Stimulated activated CD4-positive, alpha-beta T cell treated with anti-CD3 and anti-CD28 coated beads, Interleukin-2, amount 100 ng/mL, for 24 hours (primary cell): Measurements from ENCODE around the gene CIT.
"Not testable (repeated sequence)": the region's sequence is repeated elsewhere in the genome, so short reads cannot be mapped to it uniquely, and the experiment has no call there.

Source experiments
- DNase-seq, 2 donors: peaks; one replicate each; pipeline ENCODE4 v3.0.0-alpha.2; 2020

The CIT gene

GRCh38 chr12:119673634-119674033 lies 203.5 kb downstream of the CIT start:
- no peak for DNase-seq

GRCh38 chr12:119672194-119672593 lies 204.9 kb downstream of the CIT start:
- DNase-seq, result no peak

- no peak for DNase-seq
Observed at GRCh38 chr12:119671070-119671469, 206.1 kb downstream of the CIT start.

- no peak for DNase-seq
Observed at GRCh38 chr12:119669744-119670472, 207.2 kb downstream of the CIT start.

- no peak for DNase-seq
Observed at GRCh38 chr12:119668324-119668841, 208.7 kb downstream of the CIT start.

GRCh38 chr12:119667577-119668323 lies 209.4 kb downstream of the CIT start, which contains the start of gene PRKAB1:
PRKAB1 (plus strand) TSS chr12:119668133; CDS start chr12:119668245, 112 bp downstream.
- peak; percentile 95 for DNase-seq

GRCh38 chr12:119666900-119667576 lies 210.1 kb downstream of the CIT start:
- DNase-seq, result no peak

GRCh38 chr12:119666226-119666795 lies 210.8 kb downstream of the CIT start:
- DNase-seq, result no peak

GRCh38 chr12:119665164-119665929 lies 211.8 kb downstream of the CIT start:
- DNase-seq, result no peak

GRCh38 chr12:119664642-119665041 lies 212.5 kb downstream of the CIT start:
- no peak for DNase-seq

GRCh38 chr12:119661882-119662281 lies 215.2 kb downstream of the CIT start:
- DNase-seq, result no peak

- DNase-seq, result no peak
Observed at GRCh38 chr12:119660076-119660475, 217.0 kb downstream of the CIT start.

GRCh38 chr12:119659289-119659897 lies 217.7 kb downstream of the CIT start:
- peak; percentile 46 to 49 for DNase-seq

- not testable (repeated sequence) for DNase-seq
Observed at GRCh38 chr12:119658166-119658565, 219.0 kb downstream of the CIT start.

- DNase-seq, result not testable (repeated sequence)
Observed at GRCh38 chr12:119657001-119657400, 220.1 kb downstream of the CIT start.

- no peak for DNase-seq
Observed at GRCh38 chr12:119652665-119653064, 224.5 kb downstream of the CIT start.

- DNase-seq, result no peak
Observed at GRCh38 chr12:119649202-119649808, 227.8 kb downstream of the CIT start.

GRCh38 chr12:119645535-119646059 lies 231.5 kb downstream of the CIT start:
- no peak for DNase-seq

- no peak for DNase-seq
Observed at GRCh38 chr12:119644930-119645329, 232.2 kb downstream of the CIT start.

- no peak for DNase-seq
Observed at GRCh38 chr12:119642986-119643385, 234.1 kb downstream of the CIT start.
